ENCODE data around the gene PERM1.
A peak's percentile ranks its signal among the peaks of the same experiment; 100 is the strongest.

DNA sequence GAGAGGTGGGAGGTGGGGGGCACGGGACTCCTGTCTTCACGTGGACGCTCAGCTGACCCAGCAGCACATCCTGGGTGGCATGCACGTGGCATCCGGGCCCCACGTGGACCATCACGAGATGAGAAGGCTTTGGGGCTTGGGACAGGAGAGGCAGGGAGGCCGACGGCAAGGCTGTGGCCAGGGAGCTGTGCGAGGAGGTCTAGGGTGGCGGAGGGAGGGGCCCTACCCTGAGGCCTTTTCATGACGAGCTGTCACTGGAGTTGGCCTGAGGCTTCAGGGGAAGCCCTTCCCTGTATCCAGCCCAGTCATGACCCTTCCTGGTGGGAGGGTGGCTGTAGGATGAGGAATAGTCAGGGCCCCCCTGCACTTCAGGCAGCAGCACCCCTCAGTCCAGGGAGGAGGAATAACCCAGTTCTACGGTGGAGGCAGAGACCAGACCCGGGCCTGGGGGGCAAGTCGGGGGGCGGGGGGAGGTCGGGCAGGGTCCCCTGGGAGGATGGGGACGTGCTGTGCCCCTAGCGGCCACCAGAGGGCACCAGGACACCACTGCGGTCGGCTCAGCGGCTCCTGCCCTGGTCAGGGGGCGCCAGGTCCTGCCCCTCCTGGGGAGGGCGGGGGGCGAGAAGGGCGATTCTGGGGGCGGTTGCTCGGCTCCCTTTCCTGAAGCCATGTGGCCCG lies 2.0 kb upstream of the PERM1 start:
- no peak for TF ChIP-seq FOSL1 (CRISPR knock-in tag; IDR thresholded peaks at IDR 0.05; ENCODE audit: borderline replicate concordance)
- TF ChIP-seq MIXL1 (CRISPR knock-in tag; IDR thresholded peaks at IDR 0.05): no peak
- TF ChIP-seq ZNF557 (CRISPR knock-in tag; IDR thresholded peaks at IDR 0.05): no peak
- TF ChIP-seq, protein P1, sequence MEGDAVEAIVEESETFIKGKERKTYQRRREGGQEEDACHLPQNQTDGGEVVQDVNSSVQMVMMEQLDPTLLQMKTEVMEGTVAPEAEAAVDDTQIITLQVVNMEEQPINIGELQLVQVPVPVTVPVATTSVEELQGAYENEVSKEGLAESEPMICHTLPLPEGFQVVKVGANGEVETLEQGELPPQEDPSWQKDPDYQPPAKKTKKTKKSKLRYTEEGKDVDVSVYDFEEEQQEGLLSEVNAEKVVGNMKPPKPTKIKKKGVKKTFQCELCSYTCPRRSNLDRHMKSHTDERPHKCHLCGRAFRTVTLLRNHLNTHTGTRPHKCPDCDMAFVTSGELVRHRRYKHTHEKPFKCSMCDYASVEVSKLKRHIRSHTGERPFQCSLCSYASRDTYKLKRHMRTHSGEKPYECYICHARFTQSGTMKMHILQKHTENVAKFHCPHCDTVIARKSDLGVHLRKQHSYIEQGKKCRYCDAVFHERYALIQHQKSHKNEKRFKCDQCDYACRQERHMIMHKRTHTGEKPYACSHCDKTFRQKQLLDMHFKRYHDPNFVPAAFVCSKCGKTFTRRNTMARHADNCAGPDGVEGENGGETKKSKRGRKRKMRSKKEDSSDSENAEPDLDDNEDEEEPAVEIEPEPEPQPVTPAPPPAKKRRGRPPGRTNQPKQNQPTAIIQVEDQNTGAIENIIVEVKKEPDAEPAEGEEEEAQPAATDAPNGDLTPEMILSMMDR (CRISPR knock-in tag; IDR thresholded peaks at IDR 0.05): peak; percentile 87
- TF ChIP-seq NR1H2 (CRISPR knock-in tag; IDR thresholded peaks at IDR 0.05; ENCODE audit: borderline replicate concordance, low read depth): no peak
- TF ChIP-seq CEBPB (IDR thresholded peaks at IDR 0.05; ENCODE audit: borderline replicate concordance, low read depth, low read length): no peak
- no peak for TF ChIP-seq EP300 (IDR thresholded peaks at IDR 0.05; ENCODE audit: low read depth in 2 of 2, low read length in 2 of 2)
- no peak for TF ChIP-seq EP300 (CRISPR knock-in tag; IDR thresholded peaks at IDR 0.05; ENCODE audit: borderline replicate concordance)
- no peak for TF ChIP-seq HDAC6 (IDR thresholded peaks at IDR 0.05; ENCODE audit: low read depth, low read length)
